GM19452 (cell line): ENCODE data around the gene RAB4B.
"Not testable (repeated sequence)": the region's sequence is repeated elsewhere in the genome, so short reads cannot be mapped to it uniquely, and the experiment has no call there.

Experiments
- ATAC-seq: cut with Tn5 transposase; IDR thresholded peaks from one replicate; pipeline ENCODE4 v1.9.1; 2021; ENCODE audit not compliant: unreplicated experiment

The RAB4B gene

DNA sequence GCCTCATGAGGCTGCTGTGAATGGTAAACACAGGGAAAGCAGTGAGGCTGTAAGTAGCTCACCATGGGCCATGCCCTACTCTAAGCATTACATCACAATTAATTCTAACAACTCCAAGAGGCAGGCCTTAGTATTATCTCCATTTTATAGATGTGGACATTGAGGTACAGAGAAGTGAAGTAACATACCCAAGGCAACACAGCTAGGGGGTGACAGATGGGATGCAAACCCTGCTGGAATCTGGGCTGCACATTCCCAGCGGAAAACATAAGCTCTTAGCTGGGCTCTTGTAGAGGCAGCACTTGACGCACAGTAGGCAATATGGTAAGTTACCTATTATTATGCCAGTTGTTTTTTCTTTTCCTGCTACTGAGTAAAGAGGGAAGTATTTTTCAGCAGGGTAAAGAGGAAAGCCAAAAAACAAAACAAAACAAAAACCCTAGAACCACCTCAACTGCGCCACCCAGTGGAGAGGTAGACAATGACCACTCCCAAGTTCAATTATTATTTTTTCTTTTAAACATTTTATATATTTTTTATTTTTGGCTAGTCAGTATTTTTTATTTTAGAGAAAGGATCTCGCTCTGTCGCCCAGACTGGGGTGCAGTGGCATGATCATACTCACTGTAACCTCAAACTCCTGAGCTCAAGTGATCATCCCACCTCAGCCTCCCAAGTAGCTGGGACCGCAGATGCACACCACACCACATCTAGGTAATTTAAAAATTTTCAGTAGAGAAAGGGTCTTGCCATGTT, 41.6 kb downstream of the RAB4B start:
- ATAC-seq, result not testable (repeated sequence)

DNA sequence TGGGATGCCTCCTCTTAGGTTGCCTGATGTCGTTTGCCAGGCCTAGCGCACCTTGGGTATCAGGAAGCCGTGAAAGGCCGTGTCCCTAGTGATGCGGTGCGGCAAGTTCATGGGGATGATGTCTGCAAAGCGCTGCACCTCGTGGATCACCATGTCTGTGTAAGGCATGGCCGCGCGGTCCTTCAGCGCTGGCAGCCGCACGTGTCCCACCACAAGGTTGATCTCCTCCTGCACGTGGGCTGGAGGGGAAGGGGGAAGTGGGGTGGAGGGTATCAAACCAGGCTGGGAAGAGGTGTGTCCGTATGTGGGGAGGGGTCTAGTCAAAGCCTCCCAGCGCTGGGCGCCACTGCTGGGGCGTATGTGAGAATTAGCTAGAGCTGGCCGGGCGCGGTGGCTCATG, 44.1 kb downstream of the RAB4B start:
- no peak for ATAC-seq

DNA sequence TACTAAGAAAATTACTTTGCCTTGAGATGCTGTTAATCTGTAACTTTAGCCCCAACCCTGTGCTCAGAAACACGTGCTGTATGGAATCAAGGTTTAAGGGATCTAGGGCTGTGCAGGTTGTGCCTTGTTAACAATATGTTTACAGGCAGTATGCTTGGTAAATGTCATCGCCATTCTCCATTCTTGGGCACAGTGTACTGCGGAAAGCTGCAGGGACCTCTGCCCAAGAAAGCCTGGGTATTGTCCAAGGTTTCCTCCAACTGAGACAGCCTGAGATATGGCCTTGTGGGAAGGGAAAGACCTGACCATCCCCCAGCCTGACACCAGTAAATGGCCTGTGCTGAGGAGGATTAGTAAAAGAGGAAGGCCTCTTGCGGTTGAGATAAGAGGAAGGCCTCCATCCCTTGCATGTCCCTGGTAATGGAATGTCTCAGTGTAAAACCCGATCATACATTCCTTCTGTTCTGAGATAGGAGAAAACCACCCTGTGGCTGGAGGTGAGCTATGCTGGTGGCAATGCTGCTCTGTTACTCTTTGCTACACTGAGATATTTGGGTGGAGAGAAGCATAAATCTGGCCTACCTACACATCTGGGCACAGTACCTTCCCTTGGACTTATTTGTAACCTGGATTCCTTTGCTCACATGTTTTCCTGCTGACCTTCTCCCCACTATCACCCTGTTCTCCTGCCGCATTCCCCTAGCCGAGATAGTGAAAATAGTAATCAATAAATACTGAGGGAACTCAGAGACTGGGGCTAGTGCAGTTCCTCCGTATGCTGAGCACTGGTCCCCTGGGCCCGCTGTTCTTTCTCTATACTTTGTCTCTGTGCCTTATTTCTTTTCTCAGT, 44.9 kb downstream of the RAB4B start:
- ATAC-seq, result not testable (repeated sequence)

DNA sequence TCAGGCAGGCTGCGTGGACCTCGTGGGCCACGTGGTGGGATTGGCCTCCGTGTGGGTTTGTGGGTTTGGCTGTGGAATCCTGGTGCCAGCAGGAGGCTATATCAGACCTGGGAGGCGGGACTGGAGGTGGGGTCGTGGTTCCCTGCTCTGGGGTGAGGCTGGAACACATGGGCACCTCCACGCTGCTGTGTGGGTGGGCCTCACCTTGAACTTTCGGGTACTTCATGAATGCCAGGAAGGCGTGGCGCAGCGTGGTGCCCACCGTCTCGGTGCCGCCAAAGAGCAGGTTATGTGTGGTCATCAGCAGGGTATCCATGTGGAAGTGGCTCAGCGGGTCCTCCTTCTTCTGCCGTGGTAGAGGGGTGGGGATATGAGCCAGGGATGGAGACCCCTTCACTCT, 46.9 kb downstream of the RAB4B start:
- ATAC-seq, result not testable (repeated sequence)

DNA sequence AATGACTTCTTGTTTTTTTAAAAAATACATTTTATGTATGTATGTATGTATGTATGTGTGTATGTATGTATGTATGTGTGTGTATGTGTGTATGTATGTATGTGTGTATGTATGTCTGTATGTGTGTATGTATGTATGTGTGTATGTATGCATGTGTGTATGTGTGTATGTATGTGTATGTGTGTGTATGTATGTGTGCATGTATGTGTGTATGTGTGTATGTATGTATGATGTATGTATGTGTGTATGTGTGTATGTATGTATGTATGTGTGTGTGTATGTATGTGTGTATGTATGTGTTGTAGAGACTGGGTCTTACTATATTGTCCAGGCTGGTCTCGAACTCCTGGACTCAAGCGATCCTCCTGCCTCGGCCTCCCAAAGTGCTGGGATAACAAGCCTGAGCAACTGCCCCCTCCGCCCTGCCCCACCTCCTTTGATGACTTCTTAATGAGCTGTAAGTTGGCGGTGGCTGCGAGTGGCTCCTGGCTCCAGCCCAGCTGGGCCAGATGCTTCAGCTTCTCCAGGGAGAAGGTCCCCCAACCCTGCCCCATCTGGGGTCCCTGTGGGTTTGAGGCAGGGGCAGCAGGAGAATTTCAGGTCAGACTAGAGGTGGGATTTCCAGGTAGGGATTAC, 47.5 kb downstream of the RAB4B start:
- not testable (repeated sequence) for ATAC-seq

DNA sequence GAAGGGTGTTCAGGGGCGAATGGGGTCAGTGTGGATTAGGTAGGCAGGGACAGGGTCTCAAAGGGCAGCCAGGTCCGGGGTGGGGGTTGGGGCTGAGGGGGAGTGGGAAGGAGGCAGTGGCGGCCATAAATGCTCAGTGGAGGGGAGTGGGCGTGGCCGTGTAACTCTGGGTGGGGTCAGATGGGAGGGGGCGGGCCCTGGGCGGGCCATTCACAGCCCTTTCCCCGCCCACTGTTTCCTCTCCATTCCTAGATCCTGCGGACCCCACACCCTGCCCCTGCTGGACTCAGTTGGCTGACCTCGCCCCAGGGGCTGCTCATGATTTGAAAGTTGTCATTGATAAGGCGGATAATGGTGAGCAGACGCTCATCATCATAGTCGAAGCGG, 48.3 kb downstream of the RAB4B start:
- ATAC-seq, result not testable (repeated sequence)

DNA sequence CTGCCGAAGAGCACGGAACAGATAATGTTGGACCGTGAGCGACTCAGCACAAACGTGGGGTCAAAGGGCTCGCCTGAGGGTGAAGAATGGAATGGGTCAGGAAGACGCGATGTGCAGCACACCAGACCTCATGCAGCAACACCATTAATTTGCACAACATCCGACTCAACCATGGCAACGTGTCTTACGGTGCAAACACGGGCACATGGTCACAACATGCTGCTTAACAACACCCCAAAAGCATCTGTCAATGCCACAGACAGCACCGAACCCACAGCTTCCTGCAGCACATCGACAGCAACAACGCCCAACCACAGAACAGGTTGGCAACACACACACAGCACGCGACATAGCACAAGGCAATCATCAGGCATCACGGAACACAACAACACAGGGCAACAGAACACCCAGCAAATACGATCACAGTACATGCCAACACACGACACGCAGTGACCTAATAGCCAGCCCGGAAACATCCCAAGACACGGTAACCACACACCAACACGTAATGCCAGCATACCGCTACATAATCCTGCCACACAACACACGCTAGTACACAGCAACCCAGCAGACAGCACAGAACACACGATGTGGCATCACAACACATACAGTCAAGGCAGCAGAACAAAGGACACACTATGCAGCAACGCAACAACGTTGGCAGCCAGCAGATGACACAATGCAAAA, 48.8 kb downstream of the RAB4B start:
- not testable (repeated sequence) for ATAC-seq

DNA sequence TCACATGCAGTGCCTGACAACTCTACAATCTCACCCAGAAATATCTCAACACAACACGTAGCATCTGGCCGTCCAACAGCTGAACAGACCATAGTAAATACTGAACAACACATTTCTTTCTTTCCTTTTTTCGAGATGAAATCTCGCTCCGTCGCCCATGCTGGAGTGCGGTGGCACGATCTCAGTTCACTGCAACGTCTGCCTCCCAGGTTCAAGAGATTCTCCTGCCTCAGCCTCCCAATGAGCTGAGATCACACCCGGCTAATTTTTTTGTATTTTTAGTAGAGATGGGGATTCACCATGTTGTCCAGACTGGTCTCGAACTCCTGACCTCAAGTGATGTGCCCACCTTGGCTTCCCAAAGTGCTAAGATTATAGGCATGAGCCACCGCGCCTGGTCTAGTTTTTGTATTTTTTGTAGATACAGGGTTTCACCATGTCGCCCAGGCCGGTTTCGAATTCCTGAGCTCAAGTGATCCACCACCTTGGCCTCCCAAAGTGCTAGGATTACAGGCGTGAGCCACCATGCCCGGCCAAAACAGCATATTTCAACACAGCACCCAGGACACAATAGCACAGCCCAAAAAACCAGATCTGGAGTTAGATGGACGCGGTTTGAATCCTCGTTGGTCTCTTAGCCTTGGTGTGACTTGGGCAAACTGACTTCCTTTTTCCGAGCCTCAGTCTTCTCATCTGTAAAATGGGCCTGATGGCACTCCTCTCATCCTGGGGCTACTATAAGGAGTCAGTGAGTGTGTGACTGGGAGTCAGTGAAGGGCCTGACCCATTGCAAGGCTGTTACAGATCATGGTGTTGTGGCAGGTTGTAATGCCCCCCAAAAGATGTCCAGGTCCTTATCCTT, 49.6 kb downstream of the RAB4B start:
- ATAC-seq, result no peak

DNA sequence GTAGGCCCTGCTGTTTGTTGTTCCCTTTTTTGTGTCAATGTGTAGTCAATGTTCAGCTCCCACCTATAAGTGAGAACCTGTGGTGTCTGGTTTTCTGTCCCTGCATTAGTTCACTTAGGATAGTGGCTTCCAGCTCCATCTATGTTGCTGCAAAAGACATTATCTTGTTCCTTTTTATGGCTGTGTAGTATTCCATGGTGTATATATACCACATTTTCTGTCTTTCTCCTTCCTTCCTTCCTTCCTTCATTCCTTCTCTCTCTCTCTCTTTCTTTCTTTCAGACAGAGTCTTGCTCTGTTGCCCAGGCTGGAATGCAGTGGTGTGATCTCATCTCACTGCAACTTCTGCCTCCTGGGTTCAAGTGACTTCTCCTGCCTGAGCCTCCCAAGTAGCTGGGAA, 51.2 kb downstream of the RAB4B start:
- ATAC-seq, result no peak

DNA sequence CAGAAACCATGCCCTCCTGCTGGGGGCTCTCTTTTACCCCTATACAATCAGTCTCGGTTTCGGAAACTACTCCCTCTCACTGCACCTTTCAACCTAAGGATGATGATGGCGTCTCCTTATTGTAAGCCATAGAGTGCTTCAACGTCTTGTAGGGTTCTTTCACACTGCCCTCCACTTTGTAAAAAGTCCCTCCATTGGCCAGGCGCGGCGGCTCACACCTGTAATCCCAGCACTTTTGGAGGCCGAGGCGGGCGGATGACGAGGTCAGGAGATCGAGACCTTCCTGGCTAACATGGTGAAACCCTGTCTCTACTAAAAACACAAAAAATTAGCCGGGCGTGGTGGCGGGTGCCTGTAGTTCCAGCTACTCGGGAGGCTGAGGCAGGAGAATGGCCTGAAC, 52.7 kb downstream of the RAB4B start:
- ATAC-seq, result not testable (repeated sequence)

DNA sequence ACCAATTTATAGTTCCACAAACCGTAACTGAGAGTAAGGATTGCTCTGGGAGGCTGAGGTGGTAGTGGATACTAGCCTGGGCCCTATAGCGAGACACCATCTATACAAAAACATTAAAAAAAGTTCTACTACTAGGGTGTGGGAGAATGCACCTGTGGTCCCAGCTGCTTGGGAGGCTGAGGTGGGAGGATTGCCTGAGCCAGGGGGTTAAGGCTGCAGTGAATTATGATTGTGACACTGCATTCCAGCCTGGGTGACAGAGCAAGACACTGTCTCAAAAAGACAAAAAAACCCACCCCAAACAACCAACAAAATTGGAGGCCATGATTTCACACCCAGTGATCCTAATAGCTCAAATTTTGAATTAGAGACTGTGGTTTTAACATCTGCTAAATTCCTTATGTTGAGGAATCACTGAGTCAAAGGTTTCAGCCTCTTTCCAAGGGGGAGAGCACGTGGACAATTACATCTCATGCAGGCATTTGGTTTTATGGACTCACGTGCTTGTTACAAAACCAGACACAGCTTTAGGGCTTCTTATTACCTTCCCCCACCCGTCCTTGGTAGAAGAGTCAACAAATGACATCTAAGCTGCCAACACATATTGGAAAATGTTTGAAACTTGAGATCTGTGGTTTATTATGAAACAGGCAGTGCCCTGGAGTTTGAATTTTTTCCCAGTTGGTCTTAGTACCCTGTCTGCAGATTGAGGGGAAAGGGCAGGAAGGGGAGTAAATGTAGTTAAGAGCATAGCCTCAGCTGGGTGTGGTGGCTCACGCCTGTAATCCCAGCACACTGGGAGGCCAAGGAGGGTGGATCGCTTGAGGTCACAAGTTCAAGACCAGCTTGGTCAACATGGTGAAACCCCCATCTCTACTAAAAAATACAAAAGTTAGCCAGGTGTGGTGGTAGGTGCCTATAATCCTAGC, 53.7 kb downstream of the RAB4B start:
- ATAC-seq, result no peak

DNA sequence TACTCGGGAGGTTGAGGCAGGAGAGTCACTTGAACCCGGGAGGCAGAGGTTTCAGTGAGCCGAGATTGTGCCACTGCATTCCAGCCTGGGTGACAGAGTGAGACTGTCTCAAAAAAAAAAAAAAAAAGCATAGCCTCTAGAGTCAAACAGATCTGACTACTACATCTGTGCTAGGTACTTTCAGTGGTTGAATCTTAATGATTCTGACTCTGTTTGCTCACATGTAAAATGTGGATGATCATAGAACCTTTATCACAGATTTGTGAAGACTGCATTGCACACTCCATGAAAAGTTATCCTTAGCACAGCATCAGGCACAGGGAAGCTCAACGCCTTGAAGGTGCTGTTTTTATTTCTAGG, 54.4 kb downstream of the RAB4B start:
- not testable (repeated sequence) for ATAC-seq

DNA sequence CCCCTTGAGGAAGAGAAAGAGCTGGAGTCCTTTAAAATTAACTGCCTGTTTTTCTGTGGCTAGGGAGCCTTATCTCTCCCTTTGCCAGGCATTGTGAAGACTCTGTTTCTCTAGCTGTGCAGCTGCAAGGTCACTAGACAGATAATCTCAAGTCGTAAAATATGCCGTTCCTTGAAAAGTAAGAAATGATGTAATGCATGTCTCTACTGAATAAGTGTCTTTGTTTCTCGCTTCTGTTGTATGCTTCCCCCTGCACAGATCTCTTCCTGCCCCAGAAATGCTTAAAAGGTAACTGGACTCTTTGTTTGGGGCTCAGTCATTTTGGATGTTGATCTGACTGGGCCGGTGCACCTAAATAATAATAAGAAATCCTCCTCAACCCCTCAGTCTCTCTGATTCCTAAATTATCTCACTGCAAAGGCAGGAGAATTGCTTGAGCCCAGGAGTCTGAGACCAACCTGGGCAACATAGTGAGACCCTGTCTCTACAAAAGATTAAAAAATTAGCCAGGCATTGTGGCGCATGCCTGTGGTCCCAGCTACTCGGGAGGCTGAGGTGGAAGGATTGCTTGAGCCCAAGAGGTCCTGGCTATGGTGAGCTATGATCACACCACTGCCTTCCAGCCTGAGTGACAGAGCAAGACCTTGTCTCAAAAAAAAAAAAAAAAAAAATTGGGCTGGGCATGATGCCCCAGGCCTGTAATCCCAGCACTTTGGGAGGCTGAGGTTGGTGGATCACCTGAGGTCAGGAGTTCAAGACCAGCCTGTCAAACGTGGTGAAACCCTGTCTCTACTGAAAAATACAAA, 55.9 kb downstream of the RAB4B start:
- ATAC-seq, result not testable (repeated sequence)

DNA sequence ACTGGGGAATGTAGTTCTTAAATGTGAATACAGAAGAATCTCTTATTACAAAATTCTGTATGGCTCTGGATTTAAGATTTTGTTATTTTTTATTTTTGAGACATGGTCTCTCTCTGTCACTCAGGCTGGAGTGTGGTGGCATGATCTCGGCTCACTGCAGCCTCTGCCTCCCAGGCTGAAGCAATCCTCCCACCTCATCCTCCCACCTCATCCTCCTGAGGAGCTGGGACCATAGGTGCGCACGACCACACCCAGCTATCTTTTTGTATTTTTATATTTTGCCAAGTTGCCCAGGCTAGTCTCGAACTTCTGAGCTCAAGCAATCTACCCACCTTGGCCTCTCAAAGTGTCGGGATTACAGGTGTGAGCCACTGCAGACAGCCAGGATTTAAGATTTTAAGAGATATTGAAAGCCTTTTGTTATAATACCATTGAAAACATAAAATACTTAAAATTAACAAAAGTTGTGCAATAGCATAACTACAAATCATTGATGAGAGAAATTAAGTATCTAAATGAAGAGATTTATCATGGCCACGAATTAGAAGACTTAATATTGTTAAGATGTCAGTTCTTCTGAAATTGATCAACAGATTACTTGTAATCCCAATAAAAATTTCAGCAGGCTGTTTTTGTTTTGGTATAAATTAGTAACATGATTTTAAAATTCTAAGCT, 58.8 kb downstream of the RAB4B start:
- ATAC-seq, result no peak

DNA sequence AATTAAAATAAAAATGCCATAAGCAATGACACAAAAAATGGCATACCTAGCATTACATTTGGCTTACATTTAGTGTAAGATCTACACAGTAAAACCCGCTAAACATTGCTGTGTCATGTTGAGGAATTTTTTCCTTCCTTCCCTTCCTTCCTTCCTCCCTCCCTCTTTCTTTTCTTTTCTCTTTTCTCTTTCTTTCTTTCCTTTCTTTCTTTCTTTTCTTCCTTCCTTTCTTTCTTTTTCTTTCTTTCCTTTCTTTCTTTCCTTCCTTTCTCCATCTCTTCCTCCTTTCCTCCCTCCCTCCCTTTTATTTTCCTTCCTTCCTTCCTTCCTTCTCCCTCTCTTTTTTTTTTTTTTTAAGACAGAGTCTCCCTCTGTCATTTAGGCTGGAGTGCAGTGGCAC, 60.4 kb downstream of the RAB4B start:
- ATAC-seq, result not testable (repeated sequence)

DNA sequence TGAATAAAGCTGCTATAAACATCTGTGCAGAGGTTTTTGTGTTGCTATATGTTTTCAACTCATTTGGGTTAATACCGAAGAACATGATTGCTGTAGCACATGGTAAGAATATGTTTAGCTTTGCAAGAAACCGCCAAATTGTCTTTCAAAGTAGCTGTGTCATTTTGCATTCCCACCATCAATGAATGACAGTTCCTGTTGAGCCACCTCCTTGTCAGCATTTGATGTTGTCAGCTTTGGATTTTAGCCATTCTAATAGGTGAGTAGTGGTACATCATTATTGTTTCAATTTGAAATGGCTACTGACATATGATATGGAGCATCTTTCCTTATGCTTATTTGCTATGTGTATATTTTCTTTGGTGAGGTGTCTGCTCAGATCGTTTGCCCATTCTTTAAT, 64.0 kb downstream of the RAB4B start:
- ATAC-seq, result not testable (repeated sequence)

DNA sequence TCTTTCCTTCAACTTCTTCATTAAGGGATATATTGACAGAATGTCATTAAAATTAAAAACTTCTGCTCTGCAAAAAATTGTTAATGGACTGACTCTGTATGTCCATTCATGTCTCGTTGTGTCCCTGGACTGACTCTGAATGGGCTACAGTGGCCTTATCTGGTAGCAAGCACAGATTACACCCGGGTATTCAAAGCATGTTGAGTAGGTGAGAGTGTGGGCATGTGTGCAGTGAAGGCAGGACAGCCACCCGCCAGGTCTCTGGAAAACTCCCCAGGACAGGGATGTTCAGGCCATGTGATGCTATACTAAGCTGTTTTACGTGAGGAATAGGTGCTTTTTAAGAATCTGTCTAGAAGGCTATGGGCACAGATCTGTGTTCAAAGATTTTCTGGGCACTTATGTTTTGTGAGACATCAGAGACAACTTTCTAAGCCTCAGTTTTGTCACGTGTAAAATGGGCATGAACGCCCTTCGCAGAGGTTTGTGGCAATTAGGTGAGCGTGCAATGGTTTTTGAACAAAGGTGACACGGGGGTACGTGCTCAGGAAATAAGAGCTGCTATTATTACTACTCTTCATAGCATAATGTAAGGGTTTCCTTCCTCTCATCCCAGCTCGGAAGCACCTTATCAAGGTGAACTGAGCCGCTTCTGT, 65.1 kb downstream of the RAB4B start:
- not testable (repeated sequence) for ATAC-seq
